DMS 273 treated with DMSO at 0.1 percent for 48 hours (cell line): ENCODE data around the gene FAM3D.
"Not testable (repeated sequence)": the region's sequence is repeated elsewhere in the genome, so short reads cannot be mapped to it uniquely, and the experiment has no call there.

Experiments used
- DNase-seq: peaks from one replicate; lab custom pipeline; 2025; lab: John Stamatoyannopoulos, UW

The FAM3D gene

DNA sequence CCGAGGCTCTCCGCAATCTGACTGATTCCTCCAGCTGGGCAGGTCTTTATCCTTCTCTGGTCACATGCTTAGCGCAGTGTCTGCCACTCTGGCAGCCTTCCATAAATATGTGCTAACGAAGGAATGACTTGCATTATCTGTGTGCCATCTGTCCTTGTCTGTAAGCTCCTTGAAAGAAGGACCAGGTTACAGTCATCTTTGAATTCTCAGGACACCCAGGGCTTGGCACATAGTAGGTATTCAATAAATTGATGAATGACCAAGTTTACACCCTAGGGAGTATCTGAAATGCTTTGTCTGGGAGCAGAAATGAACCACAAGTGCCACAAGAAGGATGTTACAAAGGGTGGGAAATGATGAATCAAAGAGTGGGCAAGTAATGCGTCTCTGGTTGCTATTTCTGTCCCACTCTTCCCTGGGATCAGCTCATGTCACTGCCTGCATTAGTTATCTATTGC lies 16.5 kb upstream of the FAM3D start:
- DNase-seq = peak; percentile 23

- no peak for DNase-seq
Measured at GRCh38 chr3:58681863-58682262, 15.3 kb upstream of the FAM3D start.

DNA sequence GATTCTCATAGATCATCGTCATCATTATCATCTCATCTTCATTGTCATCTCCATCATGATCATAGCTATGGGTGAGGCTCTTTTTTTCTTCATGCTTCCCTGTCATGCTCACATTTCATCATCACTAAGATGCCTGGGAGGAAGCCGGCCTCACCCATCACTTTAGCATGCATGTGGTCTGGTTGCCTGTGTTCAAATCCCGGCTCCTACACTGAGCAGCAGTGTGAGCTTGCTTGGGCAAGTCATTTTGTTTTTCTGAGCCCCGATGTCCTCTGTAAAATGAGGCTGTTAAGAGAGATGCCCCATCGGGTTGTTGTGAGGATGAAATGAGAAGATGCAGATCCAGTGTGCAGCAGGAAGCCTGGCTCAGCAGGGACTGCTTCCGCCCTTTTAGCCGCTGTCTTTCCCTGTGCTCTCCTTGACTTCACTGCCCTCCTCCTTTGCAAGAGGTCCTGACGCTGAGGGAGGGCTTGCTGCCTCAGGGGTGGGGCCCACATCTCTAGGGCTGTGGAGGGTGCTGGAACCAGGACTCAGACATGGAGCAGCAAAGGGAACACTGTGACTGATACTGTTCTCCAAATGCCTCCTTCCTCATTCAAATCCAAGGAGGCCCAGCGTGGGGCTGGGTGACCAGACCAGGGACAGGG lies 14.4 kb upstream of the FAM3D start:
- DNase-seq = no peak

DNA sequence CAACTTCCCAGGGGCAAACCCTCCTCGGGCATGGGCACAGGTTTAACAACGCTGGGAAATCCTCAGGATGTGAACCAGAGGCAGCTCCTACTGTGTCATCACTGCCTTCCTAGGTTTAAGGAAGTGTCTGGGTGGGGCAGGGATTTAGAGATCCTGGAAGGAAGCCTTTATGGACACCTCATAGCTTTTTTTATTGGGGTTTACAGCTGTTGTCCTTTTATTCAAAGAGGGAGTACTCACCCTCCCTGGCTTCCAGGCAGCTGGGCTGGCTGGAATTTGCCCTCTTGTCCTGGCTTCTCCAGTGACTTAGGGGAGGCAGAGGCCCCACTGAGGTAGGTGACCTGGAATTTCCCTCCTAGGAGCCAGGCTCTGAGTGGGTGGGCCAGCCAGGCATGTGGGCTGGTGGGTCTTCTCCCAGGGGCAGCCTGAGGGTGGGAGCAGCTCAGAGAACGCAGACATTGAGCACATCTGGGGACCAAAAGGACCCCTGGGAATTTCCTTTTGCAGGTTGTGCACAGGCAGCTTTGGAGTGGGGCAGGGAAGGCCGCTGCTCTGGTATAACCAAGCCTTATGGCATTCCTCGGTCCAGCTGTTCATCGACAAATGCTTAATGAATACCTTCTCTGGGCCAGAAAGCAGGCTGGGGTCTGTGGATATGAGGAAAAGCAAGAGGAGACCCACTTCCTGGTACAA lies 13.5 kb upstream of the FAM3D start:
- no peak for DNase-seq

- no peak for DNase-seq
Measured at GRCh38 chr3:58679446-58679845, 12.9 kb upstream of the FAM3D start.

DNA sequence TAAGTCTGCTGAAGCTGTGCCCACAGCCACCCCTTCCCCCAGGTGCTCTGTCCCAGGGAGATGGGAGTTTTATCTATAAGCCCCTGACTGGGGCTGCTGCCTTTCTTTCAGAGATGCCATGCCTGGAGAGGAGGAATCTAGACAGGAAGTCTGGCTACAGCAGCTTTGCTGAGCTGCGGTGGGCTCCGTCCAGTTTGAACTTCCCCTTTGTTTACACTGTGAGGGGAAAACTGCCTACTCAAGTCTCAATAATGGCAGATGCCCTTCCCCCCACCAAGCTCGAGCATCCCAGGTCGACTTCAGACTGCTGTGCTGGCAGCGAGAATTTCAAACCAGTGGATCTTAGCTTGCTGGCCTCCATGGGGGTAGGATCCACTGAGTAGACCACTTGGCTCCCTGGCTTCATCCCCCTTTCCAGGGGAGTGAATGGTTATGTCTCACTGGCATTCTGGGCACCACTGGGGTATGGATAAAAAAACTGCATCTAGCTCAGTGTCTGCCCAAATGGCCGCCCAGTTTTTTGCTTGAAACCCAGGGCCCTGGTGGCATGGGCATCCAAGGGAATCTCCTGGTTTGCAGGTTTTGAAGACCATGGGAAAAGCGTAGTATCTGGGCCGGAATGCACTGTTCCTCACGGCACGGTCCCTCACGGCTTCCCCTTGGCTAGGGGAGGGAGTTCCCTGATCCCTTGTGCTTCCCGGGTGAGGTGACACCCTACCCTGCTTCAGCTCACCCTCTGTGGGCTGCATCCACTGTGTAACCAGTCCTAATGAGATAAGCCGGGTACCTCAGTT lies 11.8 kb upstream of the FAM3D start:
- not testable (repeated sequence) for DNase-seq

DNA sequence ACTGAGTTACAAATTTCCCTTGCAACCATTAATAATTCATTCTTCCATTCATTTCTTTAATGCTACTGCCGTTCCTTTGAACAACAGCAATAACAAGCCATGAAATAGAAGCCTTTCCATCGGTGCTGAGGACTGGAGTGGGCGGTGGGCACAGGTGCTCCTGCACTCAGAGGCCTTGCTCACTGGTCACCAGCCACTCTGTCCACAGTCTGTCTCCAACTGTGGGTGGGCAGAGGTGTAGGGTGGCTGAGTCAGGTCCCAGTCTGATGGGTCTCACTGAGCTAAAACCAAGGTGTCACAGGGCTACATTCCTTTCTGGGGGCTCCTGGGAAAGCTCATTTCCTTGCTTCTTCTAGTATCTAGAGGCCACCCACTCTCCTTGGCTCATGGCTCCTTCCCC lies 6.3 kb upstream of the FAM3D start:
- DNase-seq = no peak

DNA sequence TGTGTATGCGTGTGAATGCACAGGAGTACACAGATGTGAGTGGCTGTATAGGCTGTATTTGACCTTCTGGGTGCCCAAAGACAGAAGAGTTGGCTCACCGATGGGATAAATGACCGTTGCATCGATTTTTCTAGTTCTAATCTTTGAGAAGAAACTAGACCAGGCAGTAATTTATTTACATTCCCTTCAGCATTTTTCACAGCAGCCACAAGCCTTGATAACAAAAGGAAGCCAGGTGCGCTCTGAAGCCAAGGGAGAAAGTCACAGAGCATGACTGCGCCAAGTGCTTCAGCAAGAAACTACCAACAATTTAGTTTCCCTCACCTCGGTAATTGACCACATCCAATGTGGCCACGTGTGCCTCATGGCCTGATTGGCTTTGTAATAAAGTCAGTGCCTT lies 5.9 kb upstream of the FAM3D start:
- DNase-seq = no peak

- no peak for DNase-seq
Measured at GRCh38 chr3:58670506-58671135, 4.0 kb upstream of the FAM3D start.

DNA sequence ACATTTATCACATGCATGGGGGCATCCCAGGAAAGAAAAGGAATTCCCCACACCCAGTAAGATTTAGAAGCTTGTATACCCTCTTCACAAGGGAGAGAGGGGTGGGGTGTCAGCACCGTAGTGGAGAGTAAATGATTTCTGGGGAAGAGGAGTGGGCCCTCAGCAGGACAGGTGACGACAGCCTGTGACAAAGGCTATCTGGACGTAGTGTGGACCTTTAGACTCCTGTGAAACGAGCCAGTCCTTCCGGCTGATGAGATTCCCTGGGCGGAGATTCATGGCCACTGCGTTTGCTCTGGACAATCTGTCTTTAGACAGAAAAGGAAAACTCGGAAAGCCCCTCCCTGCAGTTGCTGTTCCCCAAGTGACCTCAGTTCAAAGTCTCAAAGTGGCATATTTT lies 1.7 kb upstream of the FAM3D start:
- DNase-seq = no peak

- DNase-seq = no peak
Measured at GRCh38 chr3:58667704-58668103, 1.1 kb upstream of the FAM3D start.

DNA sequence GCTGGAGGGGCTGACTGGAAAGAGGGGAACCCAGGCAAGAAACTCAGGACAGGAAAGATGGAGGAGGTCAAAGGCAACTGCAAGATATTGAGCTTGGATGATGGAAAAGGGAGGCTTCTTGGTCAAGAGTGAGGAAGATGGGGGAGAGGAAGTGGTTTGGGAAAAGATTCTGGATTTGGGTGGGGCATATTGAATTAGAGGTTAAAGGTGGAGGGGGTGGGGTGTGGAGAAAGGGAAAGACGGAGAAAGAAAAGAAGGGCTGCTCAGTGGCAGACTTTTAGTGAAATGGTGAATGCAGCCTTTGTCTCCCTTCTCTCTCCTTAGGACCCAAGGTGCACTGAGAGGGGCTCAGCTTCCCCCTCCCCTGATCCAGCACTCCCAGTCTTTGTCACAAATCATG lies 655 bp upstream of the FAM3D start:
- DNase-seq = no peak

DNA sequence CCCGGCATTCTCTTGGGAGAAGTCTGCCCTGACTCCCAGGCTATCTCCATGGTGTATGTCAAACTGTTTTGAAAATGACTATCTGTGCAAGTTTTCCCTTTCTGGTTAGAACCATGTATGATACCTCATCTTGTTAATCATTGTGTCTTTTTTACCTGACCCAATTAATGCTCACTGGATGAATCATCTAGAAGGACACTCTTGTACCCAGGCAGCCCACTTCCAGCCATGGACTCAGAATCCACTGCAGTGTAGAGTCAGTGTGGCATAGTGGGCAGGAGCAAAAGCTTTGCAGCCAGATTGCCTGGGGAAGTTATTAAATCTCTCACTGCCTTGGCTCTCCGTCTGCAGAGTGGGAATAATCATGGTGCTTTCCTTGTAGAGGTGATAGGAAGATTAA lies 1.2 kb downstream of the FAM3D start:
- no peak for DNase-seq

- no peak for DNase-seq
Measured at GRCh38 chr3:58664611-58665010, 2.0 kb downstream of the FAM3D start.

DNA sequence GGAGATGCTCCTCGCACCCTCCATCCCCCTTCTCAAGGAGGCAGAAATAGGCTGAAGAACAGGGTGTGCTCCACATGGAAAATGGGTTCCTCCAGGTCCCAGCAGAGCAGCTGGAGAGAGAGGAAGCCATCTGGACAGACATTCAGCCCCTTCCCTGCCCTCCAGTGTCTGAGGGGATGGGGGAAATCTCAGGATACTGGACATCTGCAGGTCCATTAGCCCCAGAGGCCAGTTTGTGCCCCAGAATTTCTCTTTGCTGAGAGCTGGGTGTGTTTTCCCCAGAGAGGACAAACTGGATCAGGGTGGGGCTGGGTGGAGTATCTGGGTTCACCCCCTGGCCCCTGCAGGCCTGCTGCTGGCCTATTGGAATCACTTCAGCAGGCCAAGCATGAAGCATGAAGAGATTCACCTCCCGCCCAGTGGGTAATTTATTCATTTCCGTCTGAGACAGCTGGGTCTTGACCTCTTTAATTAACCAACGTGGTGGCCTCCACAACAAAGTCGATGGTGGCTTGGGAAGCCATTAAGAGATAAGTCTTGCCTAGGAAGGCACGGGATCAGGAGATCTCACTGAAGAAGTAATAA lies 4.6 kb downstream of the FAM3D start:
- DNase-seq = no peak

DNA sequence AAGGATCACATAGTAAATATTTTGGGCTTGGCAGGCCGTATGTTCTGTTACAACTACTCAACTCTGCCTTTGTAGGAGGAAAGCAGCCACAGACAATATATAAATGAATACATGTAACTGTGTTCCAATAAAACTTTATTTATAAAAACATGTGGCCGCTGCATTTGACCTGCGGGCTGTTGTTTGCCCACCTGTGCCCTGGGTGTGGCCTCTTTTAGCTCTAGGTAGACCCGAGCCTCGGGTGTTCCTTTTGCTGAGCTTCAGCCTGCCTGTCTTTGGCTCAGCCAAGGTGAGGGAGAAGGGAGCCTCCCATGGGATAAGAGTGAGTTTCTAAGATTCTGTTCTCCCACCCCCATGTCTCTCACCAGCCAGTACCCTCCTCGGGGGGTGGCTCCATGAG lies 5.6 kb downstream of the FAM3D start:
- DNase-seq = no peak

DNA sequence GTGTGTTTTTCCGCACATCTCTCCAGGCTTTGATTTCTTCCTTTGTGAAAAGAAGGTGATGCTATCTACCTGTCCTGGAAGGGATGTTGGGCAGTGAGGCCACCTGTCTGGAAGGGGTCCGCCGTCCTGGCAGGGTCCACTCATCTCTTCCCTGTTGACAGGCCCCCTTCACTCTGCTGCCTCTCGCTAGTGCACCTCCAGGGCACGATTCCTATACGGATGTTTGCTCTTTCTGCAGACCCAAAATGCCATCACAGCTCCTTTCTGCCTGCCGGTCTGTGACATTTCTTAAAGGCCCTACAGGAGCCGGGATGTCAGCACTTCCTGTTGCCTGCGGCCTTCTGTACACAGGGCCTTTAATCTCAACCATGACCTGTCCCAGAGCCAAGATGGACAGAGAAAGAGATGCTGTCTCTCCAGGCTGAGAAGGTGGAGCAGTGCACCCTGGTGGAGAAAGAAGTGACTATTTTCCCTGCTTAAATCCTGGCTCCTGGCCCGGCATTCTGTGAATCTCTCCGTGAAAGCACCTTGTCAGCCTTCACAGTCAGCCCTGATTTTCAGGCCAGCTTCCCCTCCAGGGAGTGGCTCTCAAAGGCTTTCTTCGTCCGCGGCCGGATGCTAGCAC lies 7.4 kb downstream of the FAM3D start:
- no peak for DNase-seq

DNA sequence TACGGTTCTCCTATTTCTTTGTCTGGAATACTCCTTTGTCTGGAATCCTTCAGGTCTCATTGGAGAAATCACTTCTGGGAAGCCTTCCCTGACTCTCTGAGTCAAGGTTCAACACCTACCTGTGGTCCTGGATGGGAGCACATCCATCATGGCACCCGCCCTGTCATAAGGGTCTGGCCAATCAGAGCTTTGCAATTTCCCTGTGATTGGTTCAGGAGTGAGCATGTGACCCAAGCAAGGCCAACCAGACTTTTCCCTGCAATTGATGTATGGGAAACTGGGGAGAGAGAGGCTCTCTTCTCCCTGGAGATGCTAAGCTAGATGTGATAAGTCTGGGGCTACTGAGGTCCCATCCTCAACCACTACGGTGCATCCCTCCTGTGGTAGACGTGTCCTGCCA lies 8.1 kb downstream of the FAM3D start:
- no peak for DNase-seq

GRCh38 chr3:58657571-58658141 lies 8.9 kb downstream of the FAM3D start:
- DNase-seq = no peak

GRCh38 chr3:58657036-58657520 lies 9.5 kb downstream of the FAM3D start:
- DNase-seq = no peak

GRCh38 chr3:58656631-58657030 lies 9.9 kb downstream of the FAM3D start:
- no peak for DNase-seq
